Stomach (tissue), 4 donors: Measurements from ENCODE around the gene LY86.

ENCODE experiments used
- CTCF ChIP-seq, 7 experiments: fragments of 450-650 bp in 4 of 7; fragments of 200-600 bp in 3 of 7; sonication (generic) in 3 of 7; IDR thresholded peaks; one replicate each; pipeline ENCODE4 v1.5.1; 2016 to 2019; ENCODE audit warnings: antibody characterized with exemption in 7 of 7, control low read depth in 2 of 7, mild to moderate bottlenecking in 1 of 7
- EP300 ChIP-seq: sonication (generic); formaldehyde crosslinking; IDR thresholded peaks from one replicate; pipeline ENCODE4 v1.6.1; 2017; ENCODE audit warnings: antibody characterized with exemption
- POLR2A ChIP-seq, 4 donors: fragments of 450-650 bp; IDR thresholded peaks; one replicate each; pipeline ENCODE4 v1.6.1; 2016; ENCODE audit warnings: antibody characterized with exemption in 4 of 4, control low read depth in 2 of 4, mild to moderate bottlenecking in 1 of 4, moderate library complexity in 1 of 4
- POLR2AphosphoS5 ChIP-seq, 3 donors: sonication (generic); formaldehyde crosslinking; IDR thresholded peaks; one replicate each; pipeline ENCODE4 v1.6.1; 2016; ENCODE audit warnings: antibody characterized with exemption in 3 of 3

GRCh38 chr6:6539036-6539435 is 49.5 kb upstream of the LY86 start:
- no peak for TF ChIP-seq EP300
- no peak for TF ChIP-seq CTCF (IDR thresholded peaks at IDR 0.05)
- TF ChIP-seq POLR2A (IDR thresholded peaks at IDR 0.05): no peak
- no peak for TF ChIP-seq POLR2AphosphoS5 (IDR thresholded peaks at IDR 0.05)
